Measurements from ENCODE around the gene CAMTA1.

DNA sequence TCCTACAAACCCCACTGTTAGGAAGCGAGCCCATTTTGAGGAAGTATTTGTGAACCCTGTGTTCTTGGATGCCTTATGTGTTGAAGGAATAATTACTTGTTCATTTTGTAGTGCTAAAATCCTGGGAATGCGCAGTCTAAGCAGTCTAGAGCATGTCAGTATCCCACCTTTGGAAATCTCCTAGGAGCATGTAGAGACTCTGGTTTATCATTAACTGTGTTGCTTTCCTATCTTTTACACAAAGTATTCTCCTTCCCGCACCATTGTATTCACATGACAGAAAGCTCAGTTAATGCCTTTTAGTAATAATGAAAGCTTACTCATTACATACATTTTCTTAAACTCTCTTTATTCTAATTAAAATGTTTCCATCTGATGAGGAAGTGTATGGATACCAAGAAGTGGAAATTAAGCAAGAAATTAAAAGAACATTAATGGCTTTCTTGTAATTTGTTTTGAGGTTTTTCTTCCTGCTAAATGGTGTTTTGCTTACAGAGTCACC is 99.4 kb downstream of the CAMTA1 start:
- TF ChIP-seq, protein P1, sequence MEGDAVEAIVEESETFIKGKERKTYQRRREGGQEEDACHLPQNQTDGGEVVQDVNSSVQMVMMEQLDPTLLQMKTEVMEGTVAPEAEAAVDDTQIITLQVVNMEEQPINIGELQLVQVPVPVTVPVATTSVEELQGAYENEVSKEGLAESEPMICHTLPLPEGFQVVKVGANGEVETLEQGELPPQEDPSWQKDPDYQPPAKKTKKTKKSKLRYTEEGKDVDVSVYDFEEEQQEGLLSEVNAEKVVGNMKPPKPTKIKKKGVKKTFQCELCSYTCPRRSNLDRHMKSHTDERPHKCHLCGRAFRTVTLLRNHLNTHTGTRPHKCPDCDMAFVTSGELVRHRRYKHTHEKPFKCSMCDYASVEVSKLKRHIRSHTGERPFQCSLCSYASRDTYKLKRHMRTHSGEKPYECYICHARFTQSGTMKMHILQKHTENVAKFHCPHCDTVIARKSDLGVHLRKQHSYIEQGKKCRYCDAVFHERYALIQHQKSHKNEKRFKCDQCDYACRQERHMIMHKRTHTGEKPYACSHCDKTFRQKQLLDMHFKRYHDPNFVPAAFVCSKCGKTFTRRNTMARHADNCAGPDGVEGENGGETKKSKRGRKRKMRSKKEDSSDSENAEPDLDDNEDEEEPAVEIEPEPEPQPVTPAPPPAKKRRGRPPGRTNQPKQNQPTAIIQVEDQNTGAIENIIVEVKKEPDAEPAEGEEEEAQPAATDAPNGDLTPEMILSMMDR (IDR thresholded peaks at IDR 0.05 in 2 of 3, conservative IDR thresholded peaks at IDR 0.05 in 1 of 3; ENCODE audit: borderline replicate concordance in 1 of 3, insufficient read depth in 1 of 3, low read depth in 2 of 3, low read length in 2 of 3): no peak
- TF ChIP-seq ELF1 (IDR thresholded peaks at IDR 0.05; ENCODE audit: borderline replicate concordance, low read depth) (no peak), POLR2A (IDR thresholded peaks at IDR 0.05; ENCODE audit: borderline replicate concordance, extremely low read depth, insufficient read depth, insufficient read length) (no peak), JUND (IDR thresholded peaks at IDR 0.05) (no peak), POLR2AphosphoS5 (IDR thresholded peaks at IDR 0.05; ENCODE audit: low read depth, low read length) (no peak), CEBPB (IDR thresholded peaks at IDR 0.05; ENCODE audit: low read depth) (no peak), RAD21 (IDR thresholded peaks at IDR 0.05; ENCODE audit: low read depth) (no peak), EZH2phosphoT487 (IDR thresholded peaks at IDR 0.05; ENCODE audit: borderline replicate concordance) (no peak), EZH2 (IDR thresholded peaks at IDR 0.05) (no peak), ZNF274 (IDR thresholded peaks at IDR 0.05; ENCODE audit: low read depth, low read length) (no peak)

All from HCT116 (cell line).